Activated CD4-positive, CD25-positive, alpha-beta regulatory T cell treated with anti-CD3 and anti-CD28 coated beads, Interleukin-2, amount 50 U/mL, for 72 hours (primary cell): ENCODE results near the gene REPIN1.

Source experiments
- DNase-seq: peaks from one replicate; pipeline ENCODE4 v3.0.0; 2021

REPIN1 gene

DNA sequence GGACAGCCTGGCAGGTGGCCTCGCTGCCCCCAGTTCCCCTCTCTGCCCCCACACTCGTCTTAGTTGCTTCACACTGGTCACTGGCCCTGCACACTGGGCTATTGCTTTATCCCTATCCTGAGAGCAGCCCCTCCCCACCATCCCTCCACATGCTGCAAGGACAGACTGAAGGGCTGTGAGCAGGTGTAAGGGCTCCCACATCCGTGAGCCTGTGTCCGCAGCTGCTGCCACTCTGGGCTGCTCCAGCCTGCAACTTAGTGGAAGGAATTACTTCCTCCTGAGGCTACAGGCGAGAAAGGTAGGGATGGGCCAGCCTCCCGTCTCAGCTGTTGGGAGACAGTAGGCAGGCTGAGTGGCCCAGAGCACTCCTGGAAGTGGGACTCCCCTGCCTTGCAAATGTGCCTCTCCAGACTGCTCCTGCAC lies 31.0 kb upstream of the REPIN1 start:
- DNase-seq: no peak

GRCh38 chr7:150338166-150338829 lies 30.3 kb upstream of the REPIN1 start:
- DNase-seq: no peak

DNA sequence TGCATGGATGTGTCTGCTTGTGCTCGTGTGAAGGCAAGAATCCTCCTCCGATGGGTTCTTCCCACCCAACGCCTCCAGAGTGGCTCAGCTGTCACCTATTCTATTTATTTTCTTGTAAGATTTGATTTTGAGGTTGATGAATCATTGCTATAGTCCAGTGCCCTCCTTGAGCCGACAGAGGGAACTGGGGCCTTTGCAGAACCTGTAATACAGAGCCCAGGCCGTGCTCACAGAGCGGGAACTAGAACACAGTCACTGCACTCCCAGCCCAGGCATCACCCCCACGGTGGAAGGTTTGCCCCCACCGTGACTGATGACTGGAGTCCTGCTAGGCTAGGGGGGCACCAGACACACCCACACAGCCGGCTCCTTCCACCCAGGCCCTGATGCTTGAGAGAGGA lies 29.2 kb upstream of the REPIN1 start:
- DNase-seq: no peak

DNA sequence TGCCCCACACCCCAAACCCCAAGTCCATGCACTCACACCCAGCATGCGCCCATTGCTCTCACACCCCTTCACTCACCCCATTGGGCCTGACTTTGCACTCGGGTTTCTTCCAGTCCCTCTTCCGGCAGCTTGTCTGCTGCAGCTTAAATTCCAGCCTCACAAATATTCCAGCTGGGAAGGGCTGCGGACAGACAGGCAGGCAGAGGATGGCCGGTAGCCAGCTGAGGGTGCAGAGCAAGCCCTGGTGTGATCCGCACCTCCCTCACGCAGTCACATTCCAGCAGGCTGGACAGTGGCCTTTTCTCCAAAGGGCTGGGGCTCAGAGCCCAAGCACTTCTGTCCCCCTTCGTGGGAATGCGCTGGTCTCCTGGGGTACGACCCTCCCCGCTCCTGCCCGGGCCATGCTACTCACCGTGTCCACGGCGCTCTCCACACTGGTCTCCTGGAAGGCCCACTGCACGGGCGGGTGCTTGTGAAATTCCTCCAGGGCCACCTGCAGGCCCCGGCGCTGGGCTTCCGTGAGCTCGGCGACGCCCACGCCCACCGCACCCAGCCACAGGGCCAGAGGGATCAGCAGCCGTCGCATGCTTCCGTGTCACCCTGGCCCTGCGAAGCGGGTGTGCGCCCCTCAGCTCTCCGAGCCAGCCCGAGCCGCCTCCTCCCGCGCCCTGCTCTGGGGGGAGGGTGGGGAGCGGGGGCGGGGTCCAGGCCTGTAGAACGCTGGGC lies 28.4 kb upstream of the REPIN1 start:
- DNase-seq: no peak

DNA sequence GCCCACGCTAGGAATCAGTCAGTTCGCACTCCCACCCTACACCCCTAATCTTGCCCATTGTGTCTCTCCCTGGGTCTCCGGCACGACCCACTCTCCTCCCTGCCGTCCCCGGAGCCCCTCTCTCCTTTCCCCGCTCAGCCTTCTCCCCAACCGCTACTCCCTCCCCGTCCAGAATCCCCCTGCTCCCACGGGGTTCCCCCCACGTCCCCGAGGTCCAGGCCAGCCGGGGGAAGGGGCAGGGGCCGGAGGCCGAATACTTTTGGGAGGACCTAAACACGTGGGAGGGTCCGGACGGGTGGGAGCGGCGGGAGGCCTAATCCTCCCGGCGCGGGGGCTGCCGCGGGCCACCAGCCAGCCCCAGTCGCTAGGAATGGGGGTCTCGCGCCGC lies 27.8 kb upstream of the REPIN1 start:
- DNase-seq: no peak

- no peak for DNase-seq
Measured at GRCh38 chr7:150341263-150342120, 27.1 kb upstream of the REPIN1 start, which contains the start of gene RARRES2. Gene RARRES2, minus strand, starts transcription at chr7:150341629. Its CDS starts 1,020 bp downstream, at chr7:150340609.

- DNase-seq: no peak
Measured at GRCh38 chr7:150342121-150342408, 26.6 kb upstream of the REPIN1 start.

DNA sequence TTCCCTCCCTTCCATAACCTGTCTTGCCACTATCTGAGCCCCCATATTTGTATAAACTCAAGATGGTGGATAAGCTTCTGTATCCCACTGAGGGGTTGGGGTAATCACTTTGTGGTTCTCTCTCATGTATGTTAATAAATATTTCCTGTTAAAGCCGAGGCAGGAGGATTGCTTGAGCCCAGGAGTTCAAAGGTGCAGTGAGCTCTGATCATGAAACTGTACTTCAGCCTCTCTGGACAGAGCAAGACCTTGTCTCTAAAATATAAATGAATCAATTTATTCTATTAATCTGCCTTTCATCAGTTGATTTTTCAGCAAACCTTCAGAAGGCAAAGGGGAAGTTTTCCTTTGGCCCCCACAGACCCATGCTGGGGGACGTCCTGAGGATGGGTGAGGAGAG lies 25.4 kb upstream of the REPIN1 start:
- DNase-seq: no peak

DNA sequence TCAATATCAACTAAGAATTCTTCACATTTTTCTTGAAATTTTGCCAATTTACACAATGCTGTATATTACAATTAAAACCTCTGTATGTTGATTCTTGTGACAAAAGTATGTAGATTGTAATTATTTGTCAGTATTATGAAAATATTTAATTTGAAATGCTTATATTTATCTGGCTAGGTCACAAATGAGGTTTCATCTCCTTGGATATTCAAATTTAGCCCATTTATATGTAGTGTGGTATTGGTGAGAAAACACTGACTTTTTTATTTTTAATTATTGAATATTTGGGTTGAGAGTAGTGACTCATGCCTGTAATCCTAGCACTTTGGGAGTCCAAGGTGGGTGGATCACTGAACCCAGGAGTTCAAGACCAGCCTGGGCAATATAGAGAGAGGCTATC lies 24.3 kb upstream of the REPIN1 start:
- no peak for DNase-seq

- DNase-seq: no peak
Measured at GRCh38 chr7:150345012-150345411, 23.6 kb upstream of the REPIN1 start.

DNA sequence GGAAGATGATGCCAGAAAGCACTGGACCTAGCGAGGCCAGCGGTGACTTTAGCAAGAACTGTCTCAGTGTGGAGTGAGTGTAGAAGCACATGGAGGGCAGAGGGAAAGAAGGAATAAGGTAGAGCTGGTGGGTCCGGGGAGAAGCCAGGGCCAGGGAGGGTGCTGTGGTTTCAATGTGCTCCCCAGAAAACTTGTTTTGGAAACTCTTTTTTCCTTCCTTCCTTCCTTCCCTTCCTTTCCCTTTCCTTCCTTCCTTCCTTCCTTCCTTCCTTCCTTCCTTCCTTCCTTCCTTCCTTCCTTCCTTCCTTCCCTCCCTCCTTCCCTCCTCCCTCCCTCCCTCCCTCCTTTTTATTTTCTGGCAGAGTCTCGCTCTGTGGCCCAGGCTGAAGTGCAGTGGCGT lies 21.7 kb upstream of the REPIN1 start:
- no peak for DNase-seq

GRCh38 chr7:150351587-150352194 lies 16.9 kb upstream of the REPIN1 start:
- DNase-seq: no peak

DNA sequence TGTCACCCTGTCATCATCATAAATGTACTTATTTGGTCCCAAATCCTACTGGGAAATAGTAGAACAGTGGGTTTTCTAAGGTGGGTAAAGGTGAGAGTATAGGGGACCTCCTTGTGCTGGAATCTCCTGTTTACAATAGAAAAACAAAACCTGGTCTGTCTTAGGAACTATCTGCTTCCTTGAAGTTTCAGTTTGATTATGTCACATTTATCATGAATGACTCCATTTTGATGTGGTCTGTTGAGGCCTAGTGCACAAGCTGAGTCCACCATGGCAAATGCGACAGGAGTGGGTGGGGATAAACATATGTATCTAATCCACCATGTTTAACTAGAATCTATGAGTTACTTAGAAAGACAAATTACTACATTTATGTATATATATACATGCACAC lies 13.0 kb upstream of the REPIN1 start:
- no peak for DNase-seq

DNA sequence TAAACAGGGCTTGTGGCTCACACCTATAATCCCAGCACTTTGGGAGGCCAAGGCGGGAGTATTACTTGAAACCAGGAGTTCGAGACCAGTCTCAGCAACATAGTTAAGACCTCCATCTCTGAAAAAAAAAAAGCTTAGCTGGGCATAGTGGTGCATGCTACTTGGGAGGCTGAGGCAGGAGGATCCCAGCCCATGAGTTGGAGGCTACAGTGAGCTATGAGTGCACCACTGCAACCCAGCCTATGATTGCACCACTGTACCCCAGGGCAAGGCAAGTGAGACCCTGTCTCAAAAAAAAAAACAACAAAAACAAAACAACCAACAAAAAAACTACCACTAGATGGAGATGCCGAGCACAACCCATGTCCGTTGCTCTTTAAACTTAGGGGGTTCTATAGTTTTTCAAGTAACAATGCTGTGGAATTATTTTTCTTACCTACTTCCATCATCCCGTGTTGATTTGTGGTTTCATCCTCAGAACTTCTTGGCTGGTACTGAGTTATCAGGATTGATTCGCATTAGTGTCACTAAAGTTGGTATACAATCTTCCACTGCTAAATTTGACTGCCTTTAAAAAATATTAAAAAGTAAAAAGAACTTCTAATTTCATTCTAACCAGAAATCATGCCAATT lies 12.2 kb upstream of the REPIN1 start:
- DNase-seq: no peak

DNA sequence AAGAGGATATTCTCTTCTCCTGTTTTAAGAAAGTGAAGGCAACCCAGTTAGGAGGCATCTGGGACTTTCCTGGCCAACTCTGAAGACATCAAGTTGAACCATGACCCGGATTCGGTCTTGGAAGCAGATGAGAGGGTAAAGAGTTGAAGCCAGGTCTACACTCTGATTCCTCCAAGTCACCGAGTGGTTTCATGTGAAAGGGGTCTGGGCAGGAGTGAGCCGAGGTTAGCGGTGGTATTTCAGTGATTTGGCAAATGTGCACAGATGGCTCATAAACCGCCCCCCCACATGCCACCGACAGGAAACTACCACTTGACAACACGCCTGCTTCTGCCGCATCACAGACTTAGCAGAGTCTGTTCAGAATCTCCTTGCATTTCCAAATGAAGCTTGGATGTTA lies 11.4 kb upstream of the REPIN1 start:
- DNase-seq: peak; percentile 51

DNA sequence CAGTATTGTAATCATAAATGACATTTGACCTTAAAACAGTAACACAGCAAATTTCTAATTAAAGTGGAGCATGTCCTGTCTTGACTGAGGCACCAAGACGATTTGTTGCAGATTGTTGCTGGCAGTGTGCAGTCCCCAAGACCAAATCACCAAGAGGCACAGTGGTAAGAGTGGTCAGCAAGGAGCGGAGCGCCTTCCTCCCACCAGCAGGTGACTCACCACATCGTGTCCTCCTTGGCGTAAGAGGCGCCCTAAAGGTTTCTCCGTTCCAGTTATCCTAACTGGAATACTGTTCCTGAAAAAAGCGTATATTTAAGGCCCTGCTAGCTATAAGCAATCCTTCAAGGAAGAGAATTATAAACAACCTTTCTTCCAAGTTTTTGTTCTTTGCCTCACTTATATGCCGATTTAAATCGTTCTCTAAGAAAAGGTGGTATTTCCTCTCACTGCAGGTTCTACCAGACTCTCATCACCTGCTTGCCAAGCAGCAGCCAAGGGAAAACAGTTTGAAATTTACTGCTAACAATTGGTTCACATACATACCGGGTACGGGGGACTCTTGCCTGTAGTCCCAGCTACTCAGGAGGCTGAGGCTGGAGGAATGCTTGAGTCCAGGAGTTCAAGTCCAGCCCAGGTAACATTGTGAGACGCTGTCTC lies 10.7 kb upstream of the REPIN1 start:
- DNase-seq: no peak

- DNase-seq: no peak
Measured at GRCh38 chr7:150358433-150358832, 10.2 kb upstream of the REPIN1 start.

- no peak for DNase-seq
Measured at GRCh38 chr7:150358988-150359621, 9.5 kb upstream of the REPIN1 start.

DNA sequence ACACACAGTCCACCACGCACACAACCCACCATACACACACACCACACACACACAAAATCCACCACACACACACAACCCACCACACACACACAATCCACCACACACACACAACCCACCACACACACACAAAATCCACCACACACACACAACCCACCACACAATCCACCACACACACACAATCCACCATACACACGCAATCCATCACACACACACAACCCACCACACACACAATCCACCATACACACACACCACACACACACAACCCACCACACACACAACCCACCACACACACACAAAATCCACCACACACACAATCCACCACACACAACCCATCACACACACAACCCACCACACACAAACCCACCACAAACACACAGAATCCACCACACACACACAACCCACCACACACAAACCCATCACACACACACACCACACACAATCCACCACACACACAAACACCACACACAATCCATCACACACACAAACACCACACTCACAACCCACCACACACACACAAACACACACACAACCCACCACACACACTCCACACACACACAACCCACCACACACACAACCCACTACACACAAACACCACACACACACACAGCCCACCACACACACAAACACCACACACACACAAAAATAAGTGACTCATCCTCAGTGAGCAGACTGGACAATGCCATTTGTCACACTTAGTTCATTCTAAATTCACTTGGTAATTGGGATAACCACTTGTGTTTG lies 8.8 kb upstream of the REPIN1 start:
- DNase-seq: no peak

DNA sequence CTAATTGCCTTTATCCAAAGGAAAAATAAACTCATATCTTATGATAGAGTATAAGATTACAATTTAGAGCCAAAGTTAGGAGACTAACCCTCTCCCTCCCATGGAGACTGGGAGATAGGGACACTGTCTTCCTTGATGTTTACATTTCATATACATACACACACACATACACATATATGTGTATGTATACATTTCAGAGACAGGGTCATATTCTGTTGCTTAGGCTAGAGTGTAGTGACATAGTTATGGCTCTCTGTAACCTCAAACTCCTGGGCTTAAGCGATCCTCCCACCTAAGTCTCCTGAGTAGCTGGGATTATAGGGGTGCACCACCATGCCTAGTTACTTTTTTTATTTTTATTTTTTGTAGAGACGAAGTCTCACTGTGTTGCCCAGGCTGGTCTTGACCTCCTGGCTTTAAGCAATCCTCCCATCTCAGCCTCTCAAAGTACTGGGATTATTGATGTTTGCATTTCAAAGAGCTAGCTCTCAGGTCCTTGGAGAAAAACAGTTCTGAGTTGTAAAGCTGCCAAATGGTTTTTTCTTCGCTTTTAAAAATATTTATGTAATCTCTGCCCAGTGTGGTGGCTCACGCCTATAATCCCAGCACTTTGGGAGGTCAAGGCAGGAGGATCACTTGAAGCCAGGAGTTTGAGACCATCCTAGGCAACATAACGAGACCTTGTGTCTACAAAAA lies 8.1 kb upstream of the REPIN1 start:
- DNase-seq: no peak

DNA sequence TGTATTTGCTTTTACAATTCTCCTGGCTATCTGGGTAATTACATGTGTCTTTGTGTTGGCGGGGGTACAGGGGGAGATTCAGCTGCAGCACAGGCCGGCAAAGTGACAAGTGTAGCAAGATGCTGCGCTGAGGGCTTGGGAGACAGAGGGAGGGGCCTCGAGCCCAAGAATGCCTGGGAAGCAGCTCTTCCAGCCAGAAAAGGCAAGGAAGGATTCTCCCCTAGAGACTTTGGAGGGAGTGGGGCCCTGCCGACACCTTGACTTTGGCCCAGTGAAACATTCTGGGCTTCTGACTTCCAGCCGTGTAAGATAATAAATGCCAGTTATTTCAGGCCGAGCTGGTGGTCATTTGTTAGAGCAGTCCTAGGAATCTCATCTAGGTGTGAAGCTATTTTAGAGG lies 7.2 kb upstream of the REPIN1 start:
- DNase-seq: no peak
